Measurements from ENCODE around the gene NXPH3. TPM values are rescaled to one million over a fixed set of nuclear protein-coding genes. Genes with fewer than 3 reads are reported as not detected.

Gene NXPH3
- total RNA-seq, 2 donors from 2014 or later, result 61.7 to 131 TPM

- Histone ChIP-seq H3K4me1 (ENCODE audit: control insufficient read depth in 1 of 2, low read depth in 2 of 2) (peaks cover 24 to 63% of the 10 kb centered on the region in 2 donors), H3K4me3 (no peak overlapping the region), H3K36me3 (no peaks in the 10 kb centered on the region), H3K9me3 (no peaks in the 10 kb centered on the region), H3K27me3 (replicated peaks; ENCODE audit: insufficient read depth) (no peaks in the 10 kb centered on the region), H3K27ac (peak overlapping the region; percentile 95 to 100)
- ATAC-seq (ENCODE audit: insufficient number of reproducible peaks, low FRiP score, low read depth) (no peak), DNase-seq (ENCODE audit: low spot score) (no peak)
- no peak for TF ChIP-seq CTCF (IDR thresholded peaks at IDR 0.05)
These were observed 4.4 kb upstream of the NXPH3 start for GRCh38 chr17:49571283-49571682.

GRCh38 chr17:49571764-49572163, 3.9 kb upstream of the NXPH3 start:
- Histone ChIP-seq H3K9me3 (no peaks in the 10 kb centered on the region), H3K4me3 (no peak overlapping the region), H3K4me1 (ENCODE audit: control insufficient read depth in 1 of 2, low read depth in 2 of 2) (peaks cover 19 to 58% of the 10 kb centered on the region in 2 donors), H3K27me3 (replicated peaks; ENCODE audit: insufficient read depth) (no peaks in the 10 kb centered on the region), H3K27ac (peak overlapping the region; percentile 95 to 100), H3K36me3 (no peaks in the 10 kb centered on the region)
- DNase-seq (ENCODE audit: low spot score) (no peak), ATAC-seq (ENCODE audit: insufficient number of reproducible peaks, low FRiP score, low read depth) (no peak)
- TF ChIP-seq CTCF (IDR thresholded peaks at IDR 0.05), result no peak

- H3K36me3 ChIP-seq, result no peaks in the 10 kb centered on the region
- no peak for ATAC-seq (ENCODE audit: insufficient number of reproducible peaks, low FRiP score, low read depth)
- H3K27ac ChIP-seq, result peak overlapping the region; percentile 95 to 100
- no peak for TF ChIP-seq CTCF (IDR thresholded peaks at IDR 0.05)
- H3K4me3 ChIP-seq, result no peak overlapping the region
- H3K27me3 ChIP-seq (replicated peaks; ENCODE audit: insufficient read depth), result no peaks in the 10 kb centered on the region
- DNase-seq (ENCODE audit: low spot score), result no peak
- H3K4me1 ChIP-seq (ENCODE audit: control insufficient read depth in 1 of 2, low read depth in 2 of 2), result peaks cover 15 to 54% of the 10 kb centered on the region in 2 donors
- no peaks in the 10 kb centered on the region for H3K9me3 ChIP-seq
These were observed 3.4 kb upstream of the NXPH3 start for GRCh38 chr17:49572226-49572625.

- no peaks in the 10 kb centered on the region for H3K9me3 ChIP-seq
- no peaks in the 10 kb centered on the region for H3K27me3 ChIP-seq (replicated peaks; ENCODE audit: insufficient read depth)
- H3K4me3 ChIP-seq, result no peak overlapping the region
- TF ChIP-seq CTCF (IDR thresholded peaks at IDR 0.05), result no peak
- DNase-seq (ENCODE audit: low spot score), result no peak
- no peaks in the 10 kb centered on the region for H3K36me3 ChIP-seq
- H3K4me1 ChIP-seq (ENCODE audit: control insufficient read depth in 1 of 2, low read depth in 2 of 2), result peaks cover 10 to 50% of the 10 kb centered on the region in 2 donors
- H3K27ac ChIP-seq, result peak overlapping the region; percentile 95 to 100
- no peak for ATAC-seq (ENCODE audit: insufficient number of reproducible peaks, low FRiP score, low read depth)
These were observed 2.8 kb upstream of the NXPH3 start for GRCh38 chr17:49572806-49573420.

- ATAC-seq (ENCODE audit: insufficient number of reproducible peaks, low FRiP score, low read depth), result no peak
- Histone ChIP-seq H3K9me3 (no peaks in the 10 kb centered on the region), H3K36me3 (no peaks in the 10 kb centered on the region), H3K4me1 (ENCODE audit: control insufficient read depth in 1 of 2, low read depth in 2 of 2) (peaks cover 15 to 54% of the 10 kb centered on the region in 2 donors), H3K27ac (peak overlapping the region; percentile 95 to 100), H3K27me3 (replicated peaks; ENCODE audit: insufficient read depth) (no peaks in the 10 kb centered on the region), H3K4me3 (peak overlapping the region; percentile 95)
- TF ChIP-seq CTCF (IDR thresholded peaks at IDR 0.05), result no peak
- DNase-seq (ENCODE audit: low spot score), result no peak
These were observed 2.0 kb upstream of the NXPH3 start for GRCh38 chr17:49573510-49574322.
